HL-60 (cell line): ENCODE data around the gene TNIK.

ENCODE experiments used
- DNase-seq, 2 experiments: peaks; one replicate each; pipeline ENCODE4 v3.0.0-alpha.2; 2010 to 2020; ENCODE audit warnings: low read depth in 1 of 2, low spot score in 1 of 2
- H3K27ac ChIP-seq: fragments of 250-450 bp; sonication (Bioruptor Pico); replicated peaks from 2 replicates; pipeline ENCODE4 v1.5.1; 2020; ENCODE audit warnings: mild to moderate bottlenecking, moderate library complexity
- H3K27me3 ChIP-seq: fragments of 250-450 bp; sonication (Bioruptor Pico); 2 replicates; pipeline ENCODE4 v1.5.1; 2021; ENCODE audit warnings: mild to moderate bottlenecking, moderate library complexity; ENCODE audit not compliant: insufficient read depth, poor library complexity, severe bottlenecking
- H3K4me3 ChIP-seq: replicated peaks from 2 replicates; pipeline ENCODE4 v1.5.1; 2011; ENCODE audit warnings: mild to moderate bottlenecking, control low read depth, low read length; ENCODE audit not compliant: insufficient read depth
- GABPA ChIP-seq: IDR thresholded peaks from 2 replicates; pipeline ENCODE4 v1.6.1; 2012; ENCODE audit warnings: low read depth
- POLR2AphosphoS5 ChIP-seq: IDR thresholded peaks from 2 replicates; pipeline ENCODE4 v1.6.1; 2012; ENCODE audit warnings: low read depth
- REST ChIP-seq: IDR thresholded peaks from 2 replicates; pipeline ENCODE4 v1.6.1; 2012; ENCODE audit warnings: low read depth; ENCODE audit not compliant: insufficient replicate concordance
- SPI1 ChIP-seq: IDR thresholded peaks from 2 replicates; pipeline ENCODE4 v1.6.1; 2012; ENCODE audit warnings: low read depth, mild to moderate bottlenecking, borderline replicate concordance
- TF ChIP-seq, protein P1 (sequence below): IDR thresholded peaks from one replicate; pipeline ENCODE4 v1.5.1; 2011; ENCODE audit warnings: low read length, control low read depth, inconsistent platforms; ENCODE audit not compliant: insufficient read depth

Gene TNIK

DNA sequence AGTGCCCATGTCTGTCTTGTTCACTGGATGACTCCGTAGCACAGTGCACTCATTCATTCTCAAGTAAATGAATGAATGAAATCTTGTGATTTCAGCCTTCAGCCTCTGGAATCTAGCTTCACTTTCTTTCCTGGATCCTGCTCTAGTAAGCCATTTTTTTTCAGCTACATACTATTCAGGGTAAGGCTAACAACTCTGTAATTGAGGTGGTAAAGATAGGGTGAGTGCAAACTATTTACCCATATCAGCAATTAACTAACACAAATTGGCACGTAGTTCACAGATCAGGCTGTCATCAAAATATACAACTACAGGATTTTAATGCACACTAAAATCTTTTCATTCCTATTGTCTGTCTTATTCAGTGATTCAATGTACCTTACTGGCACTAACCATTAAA is 238.6 kb downstream of the TNIK start:
- Histone ChIP-seq H3K27ac (no peak overlapping the region), H3K4me3 (no peak overlapping the region), H3K27me3 (no peaks in the 10 kb centered on the region)
- no peak for DNase-seq
- TF ChIP-seq GABPA: no peak
- TF ChIP-seq POLR2AphosphoS5: no peak
- no peak for TF ChIP-seq REST
- TF ChIP-seq, protein P1, sequence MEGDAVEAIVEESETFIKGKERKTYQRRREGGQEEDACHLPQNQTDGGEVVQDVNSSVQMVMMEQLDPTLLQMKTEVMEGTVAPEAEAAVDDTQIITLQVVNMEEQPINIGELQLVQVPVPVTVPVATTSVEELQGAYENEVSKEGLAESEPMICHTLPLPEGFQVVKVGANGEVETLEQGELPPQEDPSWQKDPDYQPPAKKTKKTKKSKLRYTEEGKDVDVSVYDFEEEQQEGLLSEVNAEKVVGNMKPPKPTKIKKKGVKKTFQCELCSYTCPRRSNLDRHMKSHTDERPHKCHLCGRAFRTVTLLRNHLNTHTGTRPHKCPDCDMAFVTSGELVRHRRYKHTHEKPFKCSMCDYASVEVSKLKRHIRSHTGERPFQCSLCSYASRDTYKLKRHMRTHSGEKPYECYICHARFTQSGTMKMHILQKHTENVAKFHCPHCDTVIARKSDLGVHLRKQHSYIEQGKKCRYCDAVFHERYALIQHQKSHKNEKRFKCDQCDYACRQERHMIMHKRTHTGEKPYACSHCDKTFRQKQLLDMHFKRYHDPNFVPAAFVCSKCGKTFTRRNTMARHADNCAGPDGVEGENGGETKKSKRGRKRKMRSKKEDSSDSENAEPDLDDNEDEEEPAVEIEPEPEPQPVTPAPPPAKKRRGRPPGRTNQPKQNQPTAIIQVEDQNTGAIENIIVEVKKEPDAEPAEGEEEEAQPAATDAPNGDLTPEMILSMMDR: no peak
- TF ChIP-seq SPI1: no peak

- no peaks in the 10 kb centered on the region for H3K27me3 ChIP-seq
- no peak for TF ChIP-seq REST
- TF ChIP-seq SPI1: no peak
- no peak for TF ChIP-seq GABPA
- no peak for TF ChIP-seq POLR2AphosphoS5
- TF ChIP-seq, protein P1: no peak
Measured at GRCh38 chr3:171221104-171221503, 239.1 kb downstream of the TNIK start.

DNA sequence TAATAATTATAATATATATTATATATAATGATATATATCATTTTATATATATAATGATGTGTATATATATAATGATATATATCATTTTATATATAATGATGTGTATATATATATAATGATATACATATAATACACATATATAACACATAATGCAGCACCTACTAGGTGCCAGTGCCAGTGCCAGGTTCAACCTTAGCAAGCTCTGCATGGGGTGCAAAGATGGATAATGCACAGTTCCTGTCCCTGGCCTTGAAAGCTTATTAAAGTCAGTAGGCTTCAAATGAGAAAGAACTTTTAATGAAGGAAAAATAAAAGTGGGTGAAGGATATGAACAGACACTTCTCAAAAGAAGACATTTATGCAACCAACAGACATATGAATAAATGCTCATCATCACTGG is 240.9 kb downstream of the TNIK start:
- DNase-seq: no peak
- no peak for TF ChIP-seq POLR2AphosphoS5
- TF ChIP-seq, protein P1: no peak
- no peak for TF ChIP-seq GABPA
- no peak for TF ChIP-seq SPI1
- no peak for TF ChIP-seq REST
- Histone ChIP-seq H3K27me3 (no peaks in the 10 kb centered on the region), H3K4me3 (no peak overlapping the region), H3K27ac (no peak overlapping the region)

More at GRCh38 chr3:171221104-171221503, 239.1 kb downstream of the TNIK start:
- Histone ChIP-seq H3K27ac (no peak overlapping the region), H3K4me3 (no peak overlapping the region)
- no peak for DNase-seq
